Measurements from ENCODE around the gene POLRMT.

DNA sequence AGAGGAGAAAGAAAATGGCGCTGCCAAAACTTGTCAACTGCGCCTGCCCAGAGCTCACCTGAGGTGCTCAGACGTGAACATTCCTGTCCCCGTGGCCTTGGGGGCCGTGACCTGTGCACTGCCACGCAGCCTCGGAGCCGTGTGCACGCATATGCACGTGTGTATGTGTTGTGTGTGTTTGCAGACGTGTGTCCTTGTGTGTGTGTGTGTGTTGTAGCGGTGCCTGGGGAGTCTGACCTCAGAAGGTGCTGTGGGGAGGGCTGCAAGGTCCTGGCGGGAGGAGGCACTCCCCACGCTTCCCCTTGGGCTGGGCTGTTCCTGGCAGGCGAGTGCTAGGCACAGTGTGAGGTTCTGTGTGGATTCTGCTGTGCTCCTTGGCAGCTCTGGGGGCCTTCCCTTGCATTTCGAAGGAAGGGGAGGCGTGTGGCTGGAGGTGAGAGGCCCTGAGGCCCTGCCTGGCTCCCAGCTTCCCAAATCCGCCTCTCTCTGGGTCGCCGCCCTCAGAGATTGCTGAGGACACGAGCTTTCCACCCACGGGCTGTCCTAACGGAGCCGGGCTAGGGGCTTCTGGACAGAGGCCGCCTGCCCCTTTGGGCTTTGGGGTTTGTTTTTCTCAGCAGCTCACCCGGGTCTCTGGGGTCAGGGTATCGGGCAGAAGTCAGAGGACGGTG is 56.4 kb downstream of the POLRMT start:
- TF ChIP-seq, protein P1, sequence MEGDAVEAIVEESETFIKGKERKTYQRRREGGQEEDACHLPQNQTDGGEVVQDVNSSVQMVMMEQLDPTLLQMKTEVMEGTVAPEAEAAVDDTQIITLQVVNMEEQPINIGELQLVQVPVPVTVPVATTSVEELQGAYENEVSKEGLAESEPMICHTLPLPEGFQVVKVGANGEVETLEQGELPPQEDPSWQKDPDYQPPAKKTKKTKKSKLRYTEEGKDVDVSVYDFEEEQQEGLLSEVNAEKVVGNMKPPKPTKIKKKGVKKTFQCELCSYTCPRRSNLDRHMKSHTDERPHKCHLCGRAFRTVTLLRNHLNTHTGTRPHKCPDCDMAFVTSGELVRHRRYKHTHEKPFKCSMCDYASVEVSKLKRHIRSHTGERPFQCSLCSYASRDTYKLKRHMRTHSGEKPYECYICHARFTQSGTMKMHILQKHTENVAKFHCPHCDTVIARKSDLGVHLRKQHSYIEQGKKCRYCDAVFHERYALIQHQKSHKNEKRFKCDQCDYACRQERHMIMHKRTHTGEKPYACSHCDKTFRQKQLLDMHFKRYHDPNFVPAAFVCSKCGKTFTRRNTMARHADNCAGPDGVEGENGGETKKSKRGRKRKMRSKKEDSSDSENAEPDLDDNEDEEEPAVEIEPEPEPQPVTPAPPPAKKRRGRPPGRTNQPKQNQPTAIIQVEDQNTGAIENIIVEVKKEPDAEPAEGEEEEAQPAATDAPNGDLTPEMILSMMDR (conservative IDR thresholded peaks at IDR 0.05; ENCODE audit: low read depth, low read length), result no peak
- no peak for TF ChIP-seq EZH2 (IDR thresholded peaks at IDR 0.05; ENCODE audit: borderline replicate concordance, low read depth, low read length, poor library complexity, severe bottlenecking)
